Activated CD4-positive, alpha-beta T cell treated with anti-CD3 and anti-CD28 coated beads, Interleukin-2, Interleukin-4, amounts not matched to agents 100 ng/mL and 50 ng/mL, durations not matched to agents 16 hours and 8 hours (primary cell): ENCODE results near the gene MPPED1.

ENCODE experiments used
- DNase-seq: peaks from one replicate; pipeline ENCODE4 v3.0.0-alpha.2; 2020; ENCODE audit warnings: low spot score

The MPPED1 gene

GRCh38 chr22:43393132-43393843 is 18.5 kb upstream of the MPPED1 start:
- DNase-seq, result no peak

- DNase-seq, result no peak
Measured at GRCh38 chr22:43393844-43394474, 17.9 kb upstream of the MPPED1 start.

- DNase-seq, result no peak
Measured at GRCh38 chr22:43395086-43395695, 16.6 kb upstream of the MPPED1 start.

- DNase-seq, result no peak
Measured at GRCh38 chr22:43396321-43396933, 15.4 kb upstream of the MPPED1 start.

- no peak for DNase-seq
Measured at GRCh38 chr22:43396934-43397457, 14.8 kb upstream of the MPPED1 start.

- no peak for DNase-seq
Measured at GRCh38 chr22:43397766-43398165, 14.0 kb upstream of the MPPED1 start.

- DNase-seq, result no peak
Measured at GRCh38 chr22:43398246-43398645, 13.6 kb upstream of the MPPED1 start.

- no peak for DNase-seq
Measured at GRCh38 chr22:43398910-43399309, 12.9 kb upstream of the MPPED1 start.

- no peak for DNase-seq
Measured at GRCh38 chr22:43399338-43399979, 12.4 kb upstream of the MPPED1 start.

- no peak for DNase-seq
Measured at GRCh38 chr22:43399980-43400358, 11.8 kb upstream of the MPPED1 start.

- DNase-seq, result no peak
Measured at GRCh38 chr22:43400449-43400848, 11.4 kb upstream of the MPPED1 start.

- no peak for DNase-seq
Measured at GRCh38 chr22:43401233-43401632, 10.6 kb upstream of the MPPED1 start.

GRCh38 chr22:43401661-43402060 is 10.2 kb upstream of the MPPED1 start:
- DNase-seq, result no peak

- no peak for DNase-seq
Measured at GRCh38 chr22:43402128-43402527, 9.7 kb upstream of the MPPED1 start.

GRCh38 chr22:43404673-43405385 is 7.0 kb upstream of the MPPED1 start:
- DNase-seq, result no peak

GRCh38 chr22:43406186-43406790 is 5.5 kb upstream of the MPPED1 start:
- no peak for DNase-seq

- no peak for DNase-seq
Measured at GRCh38 chr22:43407591-43407990, 4.2 kb upstream of the MPPED1 start.

- no peak for DNase-seq
Measured at GRCh38 chr22:43408009-43408408, 3.8 kb upstream of the MPPED1 start.

GRCh38 chr22:43409046-43409445 is 2.8 kb upstream of the MPPED1 start:
- DNase-seq, result no peak

GRCh38 chr22:43409800-43410199 is 2.0 kb upstream of the MPPED1 start:
- DNase-seq, result no peak
